GM12878 (cell line): ENCODE data around the gene AFMID. TPM values are rescaled to one million over a fixed set of nuclear protein-coding genes. Genes with fewer than 3 reads are reported as not detected.

ENCODE experiments used
- CTCF ChIP-seq, 3 experiments: IDR thresholded peaks in 2 of 3; conservative IDR thresholded peaks in 1 of 3; 2 replicates each; pipeline ENCODE4 v1.5.1; 2011; ENCODE audit warnings: low read depth in 3 of 3, low read length in 3 of 3, mild to moderate bottlenecking in 3 of 3, control low read depth in 2 of 3, moderate library complexity in 2 of 3, inconsistent platforms in 1 of 3, mixed read lengths in 1 of 3; ENCODE audit not compliant: control insufficient read depth in 2 of 3, insufficient read depth in 1 of 3; ENCODE audit errors: extremely low read depth in 1 of 3
- EED ChIP-seq: sonication (generic); IDR thresholded peaks from 2 replicates; pipeline ENCODE4 v1.6.1; 2016; ENCODE audit warnings: antibody characterized with exemption, low read depth
- HDGF ChIP-seq: fragments of 450-650 bp; IDR thresholded peaks from 2 replicates; pipeline ENCODE4 v1.6.1; 2016; ENCODE audit warnings: antibody characterized with exemption
- IKZF2 ChIP-seq, 2 experiments: fragments of 450-650 bp; IDR thresholded peaks; 2 replicates each; pipeline ENCODE4 v1.6.1; 2017; ENCODE audit warnings: mild to moderate bottlenecking in 2 of 2, moderate library complexity in 2 of 2
- MLLT1 ChIP-seq: fragments of 450-650 bp; IDR thresholded peaks from 2 replicates; pipeline ENCODE4 v1.6.1; 2016; ENCODE audit warnings: mild to moderate bottlenecking
- MTA2 ChIP-seq: fragments of 450-650 bp; IDR thresholded peaks from 2 replicates; pipeline ENCODE4 v1.6.1; 2016; ENCODE audit warnings: low read depth, mild to moderate bottlenecking, moderate library complexity
- NFYA ChIP-seq: IDR thresholded peaks from 2 replicates; pipeline ENCODE4 v1.6.1; 2011; ENCODE audit warnings: low read depth, mild to moderate bottlenecking, low read length, improper control_type of control experiment, borderline replicate concordance
- PKNOX1 ChIP-seq: fragments of 450-650 bp; IDR thresholded peaks from 2 replicates; pipeline ENCODE4 v1.6.1; 2016; ENCODE audit warnings: mild to moderate bottlenecking
- PML ChIP-seq: IDR thresholded peaks from 2 replicates; pipeline ENCODE4 v1.6.1; 2012; ENCODE audit warnings: low read length, inconsistent platforms
- RELB ChIP-seq: fragments of 450-650 bp; IDR thresholded peaks from 2 replicates; pipeline ENCODE4 v1.6.1; 2017; ENCODE audit warnings: low read depth, mild to moderate bottlenecking, moderate library complexity
- RFX5 ChIP-seq: IDR thresholded peaks from 2 replicates; pipeline ENCODE4 v1.6.1; 2011; ENCODE audit warnings: low read depth, low read length, improper control_type of control experiment
- SIX5 ChIP-seq: IDR thresholded peaks from 2 replicates; pipeline ENCODE4 v1.6.1; 2011; ENCODE audit warnings: mild to moderate bottlenecking, low read depth, low read length, moderate library complexity; ENCODE audit not compliant: severe bottlenecking
- SP1 ChIP-seq: IDR thresholded peaks from one replicate; pipeline ENCODE4 v1.6.1; 2011; ENCODE audit warnings: low read depth, low read length
- TAF1 ChIP-seq: IDR thresholded peaks from 2 replicates; pipeline ENCODE4 v1.6.1; 2011; ENCODE audit warnings: mild to moderate bottlenecking, low read depth, low read length, borderline replicate concordance
- TARDBP ChIP-seq: IDR thresholded peaks from 2 replicates; pipeline ENCODE4 v1.6.1; 2016; ENCODE audit warnings: borderline replicate concordance
- TBL1XR1 ChIP-seq: IDR thresholded peaks from 2 replicates; pipeline ENCODE4 v1.6.1; 2012; ENCODE audit warnings: low read depth, low read length, improper control_type of control experiment
- TCF3 ChIP-seq: IDR thresholded peaks from 2 replicates; pipeline ENCODE4 v1.6.1; 2012; ENCODE audit warnings: low read depth, mild to moderate bottlenecking, low read length, borderline replicate concordance; ENCODE audit not compliant: insufficient read depth
- ZNF687 ChIP-seq: fragments of 450-650 bp; IDR thresholded peaks from 2 replicates; pipeline ENCODE4 v1.6.1; 2017; ENCODE audit warnings: mild to moderate bottlenecking, moderate library complexity
- polyA plus RNA-seq, 11 experiments: library from polyadenylated mRNA; depleted of rRNA in 4 of 11; unstranded in 6 of 11; stranded (reverse) in 5 of 11; fragments of >200 nt; fragmentation: Nextera tagmentation in 4 of 11; fragmentation: Illumina TruSeq in 1 of 11; extraction: Ambion mirVana in 4 of 11; extraction: Trizol in 1 of 11; gene quantifications; 1 replicate in 1 of 11; 2 replicates in 10 of 11; pipeline versions ENCODE4 v1.2.1 to v1.2.3, GENCODE V29; 2011 to 2016; ENCODE audit warnings: inconsistent platforms in 2 of 11, missing spikeins in 2 of 11, low read depth in 1 of 11
- total RNA-seq, 4 experiments: library from RNA; depleted of rRNA in 3 of 4; stranded (reverse); fragments of >200 nt in 3 of 4; fragmentation: Illumina TruSeq in 1 of 4; extraction: Trizol in 1 of 4; gene quantifications; 2 replicates each; pipeline versions ENCODE4 v1.2.1 to v1.2.3, GENCODE V29; 2013 to 2021

The AFMID gene
- total and polyA plus RNA-seq, 10 of the 15 experiments (the other 5 are each of a cell fraction or from before 2014, with no cell fraction given) = 36.1 to 98.8 (median 51.6) TPM

- peak; percentile 54; the same call in 1 of the 2 replicates for TF ChIP-seq ZNF687
- peak; percentile 56; the same call in 1 of the 2 replicates for TF ChIP-seq RELB
- TF ChIP-seq NFYA = no peak
- no peak for TF ChIP-seq SIX5
- TF ChIP-seq MTA2 = no peak
- peak; percentile 97 for TF ChIP-seq EED
- TF ChIP-seq HDGF = peak; percentile 77; the same call in 1 of the 2 replicates
- peak; percentile 27 to 56 (median 37); a peak in 3 of 6 replicates for TF ChIP-seq CTCF (IDR thresholded peaks at IDR 0.05 in 2 of 3, conservative IDR thresholded peaks at IDR 0.05 in 1 of 3; ENCODE audit: control insufficient read depth in 2 of 3, extremely low read depth in 1 of 3, insufficient read depth in 1 of 3, low read depth in 3 of 3, low read length in 3 of 3)
- peak; percentile 58; the same call in 1 of the 2 replicates for TF ChIP-seq RFX5
- peak; percentile 94 for TF ChIP-seq SP1
- TF ChIP-seq TAF1 = peak; percentile 63; the same call in 1 of the 2 replicates
- no peak for TF ChIP-seq TBL1XR1
- TF ChIP-seq PKNOX1 = peak; percentile 85
- TF ChIP-seq PML = peak; percentile 77; the same call in 1 of the 2 replicates
- peak; percentile 75; the same call in 1 of the 2 replicates for TF ChIP-seq TCF3
- 0 out of 2 replicates have a peak, but pooled peaks have one; percentile 17 for TF ChIP-seq MLLT1
- TF ChIP-seq IKZF2 (IDR thresholded peaks at IDR 0.05) = peak; percentile 89 to 95
- TF ChIP-seq TARDBP = no peak
Observed at GRCh38 chr17:78186692-78187595, at the start of gene AFMID, which contains the start of gene TK1 (continued).
